ENCODE data around the gene TBX6. TPM values are rescaled to one million over a fixed set of nuclear protein-coding genes. Genes with fewer than 3 reads are reported as not detected.

Gene TBX6
- polyA plus RNA-seq, 1 donor from 2014 or later = not detected

DNA sequence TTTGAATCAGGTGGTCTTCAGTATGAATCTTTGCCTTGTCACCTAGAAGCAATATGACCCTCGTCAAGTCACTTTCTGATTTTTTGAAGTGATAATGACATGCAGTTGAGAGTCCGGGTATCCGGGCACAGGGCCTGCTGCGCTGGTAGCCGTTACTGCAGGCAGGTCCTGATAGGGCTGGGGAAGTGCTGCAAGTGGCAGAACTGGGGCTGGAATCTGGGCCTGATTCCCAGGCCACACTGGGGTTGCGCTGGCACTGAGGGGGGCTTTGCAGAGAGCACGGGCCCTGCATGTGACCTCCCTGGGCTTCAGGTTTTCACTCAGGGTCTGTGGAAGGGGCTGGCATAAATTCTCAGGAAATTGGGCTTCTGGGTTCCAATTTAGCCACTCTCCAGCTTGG lies 13.0 kb downstream of the TBX6 start:
- Histone ChIP-seq H3K27me3 (ENCODE audit: insufficient read depth, low read depth, low read length) (no peaks in the 10 kb centered on the region), H3K27ac (ENCODE audit: low read length) (no peak overlapping the region), H4K20me1 (ENCODE audit: insufficient read depth) (no peaks in the 10 kb centered on the region)

GRCh38 chr16:30077656-30078055 lies 14.1 kb downstream of the TBX6 start:
- peaks cover 32% of the 10 kb centered on the region for H3K79me2 ChIP-seq (replicated peaks; ENCODE audit: insufficient read depth, low read length)
- H3F3A ChIP-seq (ENCODE audit: insufficient read depth, low read length, poor library complexity, severe bottlenecking) = no peaks in the 10 kb centered on the region
- TF ChIP-seq MXI1 (conservative IDR thresholded peaks at IDR 0.05; ENCODE audit: poor library complexity, severe bottlenecking) = no peak
- no peak for TF ChIP-seq POLR2AphosphoS5 (IDR thresholded peaks at IDR 0.05)
- TF ChIP-seq TAF1 (IDR thresholded peaks at IDR 0.05; ENCODE audit: low read depth) = no peak
- TF ChIP-seq, protein P1, sequence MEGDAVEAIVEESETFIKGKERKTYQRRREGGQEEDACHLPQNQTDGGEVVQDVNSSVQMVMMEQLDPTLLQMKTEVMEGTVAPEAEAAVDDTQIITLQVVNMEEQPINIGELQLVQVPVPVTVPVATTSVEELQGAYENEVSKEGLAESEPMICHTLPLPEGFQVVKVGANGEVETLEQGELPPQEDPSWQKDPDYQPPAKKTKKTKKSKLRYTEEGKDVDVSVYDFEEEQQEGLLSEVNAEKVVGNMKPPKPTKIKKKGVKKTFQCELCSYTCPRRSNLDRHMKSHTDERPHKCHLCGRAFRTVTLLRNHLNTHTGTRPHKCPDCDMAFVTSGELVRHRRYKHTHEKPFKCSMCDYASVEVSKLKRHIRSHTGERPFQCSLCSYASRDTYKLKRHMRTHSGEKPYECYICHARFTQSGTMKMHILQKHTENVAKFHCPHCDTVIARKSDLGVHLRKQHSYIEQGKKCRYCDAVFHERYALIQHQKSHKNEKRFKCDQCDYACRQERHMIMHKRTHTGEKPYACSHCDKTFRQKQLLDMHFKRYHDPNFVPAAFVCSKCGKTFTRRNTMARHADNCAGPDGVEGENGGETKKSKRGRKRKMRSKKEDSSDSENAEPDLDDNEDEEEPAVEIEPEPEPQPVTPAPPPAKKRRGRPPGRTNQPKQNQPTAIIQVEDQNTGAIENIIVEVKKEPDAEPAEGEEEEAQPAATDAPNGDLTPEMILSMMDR (IDR thresholded peaks at IDR 0.05; ENCODE audit: poor library complexity, severe bottlenecking) = no peak
- TF ChIP-seq, protein P2, sequence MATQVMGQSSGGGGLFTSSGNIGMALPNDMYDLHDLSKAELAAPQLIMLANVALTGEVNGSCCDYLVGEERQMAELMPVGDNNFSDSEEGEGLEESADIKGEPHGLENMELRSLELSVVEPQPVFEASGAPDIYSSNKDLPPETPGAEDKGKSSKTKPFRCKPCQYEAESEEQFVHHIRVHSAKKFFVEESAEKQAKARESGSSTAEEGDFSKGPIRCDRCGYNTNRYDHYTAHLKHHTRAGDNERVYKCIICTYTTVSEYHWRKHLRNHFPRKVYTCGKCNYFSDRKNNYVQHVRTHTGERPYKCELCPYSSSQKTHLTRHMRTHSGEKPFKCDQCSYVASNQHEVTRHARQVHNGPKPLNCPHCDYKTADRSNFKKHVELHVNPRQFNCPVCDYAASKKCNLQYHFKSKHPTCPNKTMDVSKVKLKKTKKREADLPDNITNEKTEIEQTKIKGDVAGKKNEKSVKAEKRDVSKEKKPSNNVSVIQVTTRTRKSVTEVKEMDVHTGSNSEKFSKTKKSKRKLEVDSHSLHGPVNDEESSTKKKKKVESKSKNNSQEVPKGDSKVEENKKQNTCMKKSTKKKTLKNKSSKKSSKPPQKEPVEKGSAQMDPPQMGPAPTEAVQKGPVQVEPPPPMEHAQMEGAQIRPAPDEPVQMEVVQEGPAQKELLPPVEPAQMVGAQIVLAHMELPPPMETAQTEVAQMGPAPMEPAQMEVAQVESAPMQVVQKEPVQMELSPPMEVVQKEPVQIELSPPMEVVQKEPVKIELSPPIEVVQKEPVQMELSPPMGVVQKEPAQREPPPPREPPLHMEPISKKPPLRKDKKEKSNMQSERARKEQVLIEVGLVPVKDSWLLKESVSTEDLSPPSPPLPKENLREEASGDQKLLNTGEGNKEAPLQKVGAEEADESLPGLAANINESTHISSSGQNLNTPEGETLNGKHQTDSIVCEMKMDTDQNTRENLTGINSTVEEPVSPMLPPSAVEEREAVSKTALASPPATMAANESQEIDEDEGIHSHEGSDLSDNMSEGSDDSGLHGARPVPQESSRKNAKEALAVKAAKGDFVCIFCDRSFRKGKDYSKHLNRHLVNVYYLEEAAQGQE (IDR thresholded peaks at IDR 0.05; ENCODE audit: borderline replicate concordance) = no peak
- TF ChIP-seq SMC3 (conservative IDR thresholded peaks at IDR 0.05; ENCODE audit: poor library complexity) = no peak
- TF ChIP-seq EP300 (conservative IDR thresholded peaks at IDR 0.05; ENCODE audit: poor library complexity, severe bottlenecking) = no peak
- no peak for TF ChIP-seq EZH2 (IDR thresholded peaks at IDR 0.05; ENCODE audit: borderline replicate concordance, insufficient read depth, low read length, poor library complexity, severe bottlenecking)
- TF ChIP-seq RAD21 (conservative IDR thresholded peaks at IDR 0.05) = no peak
- H3K9me3 ChIP-seq (ENCODE audit: low read length) = no peaks in the 10 kb centered on the region
- H3K27me3 ChIP-seq (ENCODE audit: insufficient read depth, low read depth, low read length) = no peaks in the 10 kb centered on the region
- no peak overlapping the region for H3K27ac ChIP-seq (ENCODE audit: low read length)
- no peak overlapping the region for H3K9ac ChIP-seq (ENCODE audit: low read length)
- no peaks in the 10 kb centered on the region for H3K9me2 ChIP-seq (ENCODE audit: insufficient read depth, low read length)
- H4K20me1 ChIP-seq (ENCODE audit: insufficient read depth) = no peaks in the 10 kb centered on the region
- H3K4me3 ChIP-seq (ENCODE audit: low read length) = peak overlapping the region; percentile 99
- no peak overlapping the region for H2AFZ ChIP-seq (ENCODE audit: low read depth, low read length)
- no peak overlapping the region for H3K4me2 ChIP-seq (ENCODE audit: low read length)
- H3K36me3 ChIP-seq (ENCODE audit: insufficient read depth, low read length) = no peaks in the 10 kb centered on the region

More for the DNA sequence above, 13.0 kb downstream of the TBX6 start:
- Histone ChIP-seq H3K9me3 (ENCODE audit: low read length) (no peaks in the 10 kb centered on the region), H3F3A (ENCODE audit: insufficient read depth, low read length, poor library complexity, severe bottlenecking) (no peaks in the 10 kb centered on the region), H3K9me2 (ENCODE audit: insufficient read depth, low read length) (no peaks in the 10 kb centered on the region), H2AFZ (ENCODE audit: low read depth, low read length) (no peak overlapping the region), H3K79me2 (replicated peaks; ENCODE audit: insufficient read depth, low read length) (peaks cover 32% of the 10 kb centered on the region), H3K4me2 (ENCODE audit: low read length) (no peak overlapping the region), H3K9ac (ENCODE audit: low read length) (no peak overlapping the region), H3K36me3 (ENCODE audit: insufficient read depth, low read length) (no peaks in the 10 kb centered on the region), H3K4me3 (ENCODE audit: low read length) (no peak overlapping the region)
- TF ChIP-seq POLR2AphosphoS5 (IDR thresholded peaks at IDR 0.05) (no peak), RAD21 (conservative IDR thresholded peaks at IDR 0.05) (no peak), EP300 (conservative IDR thresholded peaks at IDR 0.05; ENCODE audit: poor library complexity, severe bottlenecking) (no peak), MXI1 (conservative IDR thresholded peaks at IDR 0.05; ENCODE audit: poor library complexity, severe bottlenecking) (no peak), EZH2 (IDR thresholded peaks at IDR 0.05; ENCODE audit: borderline replicate concordance, insufficient read depth, low read length, poor library complexity, severe bottlenecking) (no peak), TAF1 (IDR thresholded peaks at IDR 0.05; ENCODE audit: low read depth) (no peak), SMC3 (conservative IDR thresholded peaks at IDR 0.05; ENCODE audit: poor library complexity) (no peak)
- TF ChIP-seq, protein P2 (IDR thresholded peaks at IDR 0.05; ENCODE audit: borderline replicate concordance) = no peak
- TF ChIP-seq, protein P1 (IDR thresholded peaks at IDR 0.05; ENCODE audit: poor library complexity, severe bottlenecking) = no peak

Measured in neural cell (in vitro differentiated cells).